Left lobe of liver (tissue), 2 donors: Measurements from ENCODE around the gene PLB1. TPM values are rescaled to one million over a fixed set of nuclear protein-coding genes. Genes with fewer than 3 reads are reported as not detected.

ENCODE experiments used
- ATAC-seq: fragments of 200-7000 bp; cut with Tn5 transposase; one replicate; pipeline ENCODE4 v1.9.1; 2020; ENCODE audit warnings: mild to moderate bottlenecking, moderate library complexity
- DNase-seq: peaks from one replicate; pipeline ENCODE4 v3.0.0-alpha.2; 2020; ENCODE audit warnings: low spot score
- total RNA-seq: library from RNA; stranded (reverse); gene quantifications from one replicate; pipeline ENCODE4 v1.2.1, GENCODE V29; 2021
- donor health status: DM: no; HTN: no; CAD: no; lungs with moderate emphysema.
- donor health status: DM: no; HTN: yes; CAD: no.

The PLB1 gene
- total RNA-seq, 1 donor from 2014 or later = 0.45 TPM

DNA sequence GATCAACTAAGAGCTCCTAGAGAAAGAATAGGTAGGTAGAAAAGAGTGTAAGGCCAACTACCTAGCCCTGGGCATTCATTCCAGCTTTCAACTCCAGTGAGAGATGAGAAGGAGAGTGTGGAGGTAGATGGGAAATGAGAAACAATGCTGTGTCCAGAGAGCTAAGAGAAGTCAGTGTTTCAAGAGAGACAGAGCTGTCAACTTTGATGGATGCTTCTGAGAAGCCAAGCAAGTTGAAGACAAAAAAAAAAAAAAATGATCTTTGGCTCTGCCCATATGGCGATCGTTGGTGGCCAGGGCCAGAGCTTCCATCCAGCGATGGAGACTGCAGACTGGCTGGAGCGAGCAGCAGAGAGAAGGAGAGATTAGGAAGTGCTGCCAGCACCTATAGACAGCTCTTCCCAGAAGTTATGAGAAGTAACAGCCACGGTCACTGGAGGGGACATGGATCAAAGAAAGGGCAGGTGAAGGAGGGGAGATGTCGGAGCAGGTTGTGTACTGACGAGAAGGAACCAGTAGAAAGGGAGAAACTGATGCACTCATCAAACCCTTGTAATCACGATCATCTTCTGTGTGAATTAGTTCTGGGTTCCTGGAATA, 143.3 kb downstream of the PLB1 start:
- no peak for ATAC-seq
- DNase-seq = no peak

DNA sequence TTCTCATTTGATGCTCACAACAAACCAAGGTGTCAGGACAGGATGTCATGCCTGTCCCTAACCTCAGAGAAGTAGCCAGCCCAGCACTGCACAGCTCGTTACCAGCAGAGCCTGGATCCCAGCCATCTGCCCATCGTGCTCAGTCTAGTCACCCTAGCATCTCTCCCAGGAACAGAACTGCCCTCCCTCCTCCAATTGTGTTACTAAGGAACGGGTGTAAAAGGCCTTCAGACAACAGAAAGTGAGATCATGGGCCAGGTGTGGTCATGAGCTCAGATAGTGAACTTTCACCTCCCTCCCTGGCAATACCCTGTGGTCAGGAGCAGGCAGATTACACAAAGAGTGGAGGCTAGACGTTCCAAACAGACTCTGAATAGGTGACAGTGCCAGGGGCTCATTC, 144.0 kb downstream of the PLB1 start:
- DNase-seq (peak; percentile 86), ATAC-seq (peak; percentile 90)

DNA sequence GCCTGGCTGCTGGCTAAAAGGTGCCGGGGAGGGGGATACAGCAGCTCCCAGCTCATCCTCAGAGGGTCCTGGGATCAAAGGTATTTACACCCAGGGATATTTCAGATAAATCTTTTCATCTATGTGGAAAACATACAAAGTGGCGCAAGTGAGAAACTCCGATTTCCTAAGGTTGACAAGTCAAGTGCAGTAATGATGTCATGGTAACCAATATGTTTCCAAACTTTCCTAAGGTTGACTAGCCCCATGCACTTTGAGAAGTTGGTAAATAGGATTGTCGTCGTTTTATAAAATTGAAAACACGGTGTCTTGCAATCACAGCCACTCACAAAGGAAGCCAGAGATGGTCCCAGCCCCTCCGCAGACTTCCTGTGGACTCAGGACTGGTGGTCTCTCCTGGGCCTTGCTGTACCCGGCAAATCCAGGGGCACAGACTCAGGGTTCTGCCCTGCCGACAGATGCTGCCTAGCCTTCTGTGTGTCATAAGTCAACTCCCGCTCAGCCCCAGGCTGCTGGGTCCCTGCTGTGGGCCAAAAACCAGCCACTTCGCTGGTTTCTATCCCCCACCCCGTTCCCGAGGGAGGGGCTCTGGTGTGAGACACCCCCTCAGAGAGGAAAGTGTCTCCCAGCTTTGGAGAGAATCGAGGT, 144.5 kb downstream of the PLB1 start:
- ATAC-seq (no peak), DNase-seq (no peak)

DNA sequence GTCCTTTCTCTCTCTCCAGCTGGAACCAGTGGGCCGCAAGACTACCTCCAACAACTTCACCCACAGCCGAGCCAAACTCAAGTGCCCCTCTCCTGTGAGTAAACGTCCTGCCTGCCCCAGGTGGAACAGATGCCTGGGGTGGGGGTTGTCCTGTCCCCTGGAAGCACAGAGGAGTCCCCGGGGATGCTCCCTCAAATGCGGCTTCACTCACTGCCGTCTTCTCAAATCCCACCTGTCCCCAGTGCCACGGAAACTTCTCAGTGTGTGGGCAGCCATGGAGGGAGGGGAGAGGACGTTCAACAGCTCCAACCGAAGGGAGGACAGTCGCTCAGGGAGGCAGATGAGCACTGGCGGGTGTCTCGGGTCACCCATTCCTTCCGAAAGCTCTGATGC, 145.0 kb downstream of the PLB1 start:
- DNase-seq (no peak), ATAC-seq (no peak)

DNA sequence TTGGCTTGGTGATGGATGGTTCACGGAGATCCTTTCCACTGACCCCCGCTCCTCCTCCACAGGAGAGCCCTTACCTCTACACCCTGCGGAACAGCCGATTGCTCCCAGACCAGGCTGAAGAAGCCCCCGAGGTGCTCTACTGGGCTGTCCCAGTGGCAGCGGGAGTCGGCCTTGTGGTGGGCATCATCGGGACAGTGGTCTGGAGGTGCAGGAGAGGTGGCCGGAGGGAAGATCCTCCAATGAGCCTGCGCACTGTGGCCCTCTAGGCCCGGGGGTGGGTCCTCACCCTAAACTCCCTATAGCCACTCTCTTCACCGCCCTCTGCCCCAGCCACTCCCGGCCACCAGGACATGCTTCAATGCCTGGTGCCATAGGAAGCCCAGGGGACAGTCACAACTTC, 146.9 kb downstream of the PLB1 start:
- DNase-seq = no peak
- ATAC-seq = no peak

DNA sequence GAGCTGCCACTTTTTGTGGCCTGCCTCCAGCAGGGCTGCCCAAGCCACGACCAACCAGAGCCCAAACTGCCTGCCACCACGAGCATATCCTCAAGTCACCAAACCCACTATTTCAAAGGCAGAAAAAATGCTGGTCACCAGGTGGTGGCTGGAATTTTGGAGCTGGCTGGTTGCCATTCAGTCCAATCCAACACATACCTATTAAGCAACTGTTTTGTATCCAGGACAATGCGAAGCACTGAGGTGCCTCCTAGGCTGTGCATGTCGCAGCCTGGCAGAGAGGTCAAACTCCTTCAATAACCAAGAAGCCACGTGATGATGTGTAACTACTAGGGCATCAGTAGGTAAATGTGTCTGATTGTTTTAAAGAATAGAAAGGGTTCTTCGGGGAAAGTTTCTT, 147.5 kb downstream of the PLB1 start:
- ATAC-seq (peak; percentile 59), DNase-seq (peak; percentile 68)

DNA sequence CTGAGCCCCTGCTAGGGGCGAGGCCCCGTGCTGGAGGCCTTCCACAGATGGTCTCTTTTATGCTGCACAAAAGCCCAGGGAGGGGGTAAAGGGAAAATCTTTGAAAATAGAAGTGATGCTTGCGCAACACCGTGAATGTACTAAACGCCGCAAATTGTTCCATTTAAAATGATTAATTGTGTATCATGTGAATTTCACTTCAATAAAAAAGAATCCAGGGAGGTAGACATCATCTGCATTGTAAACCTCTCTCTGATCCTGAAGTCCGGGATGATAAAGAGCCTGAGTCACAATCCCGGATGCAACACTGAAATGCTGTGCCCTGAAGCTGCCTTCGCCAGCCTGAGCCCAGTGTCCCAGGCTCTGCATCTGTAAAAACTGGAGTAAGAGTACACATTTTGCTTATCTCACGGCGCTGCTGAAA, 148.1 kb downstream of the PLB1 start:
- no peak for ATAC-seq
- no peak for DNase-seq

DNA sequence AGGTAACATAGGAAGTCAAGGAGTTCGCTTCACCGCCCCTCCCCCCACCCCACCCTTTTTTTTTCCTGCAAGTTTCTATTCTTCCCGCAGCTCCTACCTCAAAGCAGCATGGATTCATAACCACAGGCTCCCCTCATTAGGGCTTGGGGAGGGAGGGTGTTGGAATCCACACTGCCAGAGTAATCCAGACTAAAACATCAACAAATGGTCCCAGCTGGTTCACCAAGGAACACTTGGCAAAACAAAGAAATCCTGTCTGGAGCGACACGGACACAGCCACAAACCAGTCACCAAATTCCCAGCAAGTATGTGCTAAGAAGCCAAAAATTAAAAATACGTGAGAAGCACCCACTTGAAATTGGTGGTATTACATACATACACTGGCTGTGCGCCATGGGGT, 148.9 kb downstream of the PLB1 start:
- ATAC-seq = no peak
- DNase-seq = no peak

DNA sequence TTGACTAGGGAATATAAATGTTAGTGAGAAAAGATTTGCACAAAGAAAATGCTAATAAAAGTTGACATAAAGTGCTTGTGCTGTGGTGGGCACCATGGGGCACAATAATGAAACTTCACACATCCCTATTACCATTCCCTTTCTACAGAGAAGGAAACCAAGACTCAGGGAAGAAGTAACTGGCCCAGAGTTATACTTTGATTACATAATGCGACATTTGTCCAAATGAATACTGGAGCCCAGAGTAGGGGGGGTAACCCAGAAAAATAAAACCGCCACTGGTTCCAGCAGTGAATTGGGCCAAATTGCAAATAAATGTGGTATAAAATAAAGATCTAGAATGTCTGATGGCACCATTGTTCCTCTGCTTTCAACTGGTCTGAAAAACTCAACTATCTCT, 149.7 kb downstream of the PLB1 start:
- ATAC-seq = no peak
- no peak for DNase-seq

DNA sequence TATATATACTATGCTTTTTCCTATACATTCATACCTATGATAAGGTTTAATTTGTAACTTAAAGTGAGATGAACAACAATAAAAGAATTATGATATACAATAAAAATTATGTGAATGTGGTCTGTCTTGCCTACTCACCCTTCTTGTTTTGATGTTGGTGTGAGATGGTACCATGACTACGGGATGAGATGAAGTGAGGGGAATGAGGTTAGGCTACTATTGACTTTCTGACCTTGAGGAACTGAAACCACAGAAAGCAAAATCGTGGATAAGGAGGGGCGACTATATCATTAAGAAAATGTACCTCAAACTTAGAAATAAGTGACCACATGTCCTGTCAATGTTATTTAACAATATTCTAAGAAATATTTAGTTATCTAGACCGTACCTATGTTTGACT, 151.8 kb downstream of the PLB1 start:
- ATAC-seq (no peak), DNase-seq (no peak)

DNA sequence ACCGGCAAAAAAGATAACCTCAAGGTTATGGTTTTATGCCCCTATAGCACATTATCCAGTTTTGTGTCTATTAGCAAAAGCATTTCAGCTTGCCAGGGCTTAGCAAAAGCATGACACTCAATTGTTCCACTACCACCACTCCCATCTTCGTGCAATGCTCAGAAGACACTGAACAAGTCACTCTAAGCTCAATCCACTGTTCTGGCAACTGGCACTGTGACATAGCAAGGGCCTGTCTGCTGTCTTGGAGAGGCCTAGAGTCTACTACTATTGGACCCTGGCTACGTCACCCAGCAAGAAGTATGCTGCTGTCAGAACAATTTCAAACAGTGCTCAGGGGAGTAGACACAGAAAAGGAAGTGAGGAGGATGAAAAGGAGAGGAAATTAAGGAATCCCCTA, 152.3 kb downstream of the PLB1 start:
- DNase-seq (no peak), ATAC-seq (no peak)

DNA sequence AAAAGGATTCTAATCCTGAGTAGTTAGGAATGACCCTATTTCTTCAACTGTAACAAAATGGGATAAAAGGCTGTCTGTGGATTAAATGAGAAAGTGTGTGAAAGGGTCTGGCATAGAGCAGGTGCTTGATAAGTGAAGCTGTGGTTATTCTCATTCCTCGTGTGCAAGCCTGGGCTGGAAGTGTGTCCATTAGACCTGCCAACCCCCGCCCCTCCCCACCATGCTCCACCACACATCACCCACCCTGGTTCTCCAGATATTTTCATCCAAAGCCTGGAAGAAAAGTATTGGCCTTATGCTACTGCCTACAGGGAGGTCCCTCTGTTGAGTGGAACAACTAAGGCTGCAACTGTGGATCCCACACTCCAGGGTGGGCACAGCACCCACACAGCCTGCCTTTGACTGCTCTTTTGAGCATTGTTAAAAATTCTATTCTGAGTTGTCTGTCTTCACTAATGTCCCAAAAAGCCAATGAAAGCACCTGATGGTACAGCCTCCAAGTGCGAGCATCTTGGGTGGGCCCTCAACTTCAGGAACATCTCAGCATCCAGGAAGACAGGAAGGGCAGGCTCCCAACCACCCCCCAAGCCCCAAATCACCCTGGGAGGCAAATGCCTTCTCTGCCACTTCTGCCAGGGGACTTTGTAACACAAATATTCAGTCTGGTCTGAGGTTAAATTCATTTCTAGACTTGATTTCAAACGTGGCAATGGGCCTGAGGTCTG, 153.0 kb downstream of the PLB1 start:
- ATAC-seq (no peak), DNase-seq (no peak)

DNA sequence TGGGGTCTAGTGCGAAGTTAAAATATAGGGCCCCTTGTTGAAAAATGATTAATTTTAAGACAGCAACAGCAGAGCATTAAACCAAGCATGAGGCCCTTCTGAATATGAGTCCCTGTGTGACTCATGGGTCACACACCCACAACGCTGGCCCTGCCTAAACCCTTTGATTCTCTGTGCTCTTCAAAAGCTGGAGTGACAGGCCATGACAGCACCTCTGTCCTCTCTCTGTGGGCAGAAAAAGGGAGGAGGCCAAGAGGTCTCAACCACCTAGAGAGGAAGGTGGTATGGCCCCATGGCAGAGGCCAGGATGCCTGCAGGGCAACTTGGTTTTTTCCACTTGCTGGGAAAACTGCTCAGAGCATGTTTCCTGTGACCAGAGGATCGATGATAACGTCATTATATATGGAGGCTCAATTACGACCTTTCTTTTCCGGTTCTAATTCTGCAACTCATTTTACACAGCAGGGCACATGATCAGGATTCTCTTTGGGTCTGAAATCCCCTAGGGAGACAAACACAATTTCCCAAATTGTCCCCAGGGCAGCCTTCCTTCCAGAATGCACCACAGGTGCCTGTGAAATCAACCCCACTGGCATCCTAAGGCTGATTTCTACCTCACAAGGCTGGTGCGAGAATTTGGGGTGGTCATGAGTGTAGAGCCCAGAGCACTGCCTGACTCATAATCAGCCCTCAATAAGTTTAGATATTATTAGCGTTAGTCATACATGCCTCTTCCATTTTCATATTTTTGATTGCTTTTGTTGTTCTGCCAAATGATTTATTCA, 153.8 kb downstream of the PLB1 start:
- no peak for ATAC-seq
- DNase-seq = no peak

DNA sequence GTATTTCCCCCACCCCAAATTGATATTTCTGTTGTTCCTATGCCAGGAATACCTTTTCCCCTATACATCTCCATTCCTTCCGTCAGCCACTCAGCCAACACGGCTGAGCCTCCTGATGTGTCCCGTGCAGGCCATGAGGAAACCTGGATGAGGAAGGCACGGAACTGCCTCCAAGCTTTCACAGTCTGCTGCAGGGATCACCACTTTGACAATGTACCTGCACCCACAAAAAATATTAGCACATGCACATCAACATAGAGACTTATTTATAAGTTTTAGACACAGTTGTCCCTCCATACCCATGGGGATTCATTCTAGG, 154.4 kb downstream of the PLB1 start:
- DNase-seq = no peak
- no peak for ATAC-seq

DNA sequence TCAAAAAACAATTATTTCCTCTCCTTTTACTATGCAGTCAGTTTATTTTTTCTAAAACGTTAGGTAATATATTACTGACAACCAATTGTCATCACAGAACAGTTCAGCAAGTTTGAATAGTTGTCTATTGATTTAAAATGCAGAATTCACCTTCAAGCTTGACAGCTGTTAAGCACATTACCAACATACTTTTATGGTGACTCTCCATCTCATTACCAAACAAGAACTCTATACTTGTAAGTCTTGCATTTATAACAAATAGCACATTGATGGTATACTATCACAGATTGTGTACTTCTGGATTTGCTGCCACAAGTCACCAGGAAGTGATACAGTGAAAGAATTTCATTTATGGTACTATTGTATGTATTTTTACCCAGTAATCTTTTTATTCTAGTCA, 156.4 kb downstream of the PLB1 start:
- no peak for ATAC-seq
- no peak for DNase-seq

DNA sequence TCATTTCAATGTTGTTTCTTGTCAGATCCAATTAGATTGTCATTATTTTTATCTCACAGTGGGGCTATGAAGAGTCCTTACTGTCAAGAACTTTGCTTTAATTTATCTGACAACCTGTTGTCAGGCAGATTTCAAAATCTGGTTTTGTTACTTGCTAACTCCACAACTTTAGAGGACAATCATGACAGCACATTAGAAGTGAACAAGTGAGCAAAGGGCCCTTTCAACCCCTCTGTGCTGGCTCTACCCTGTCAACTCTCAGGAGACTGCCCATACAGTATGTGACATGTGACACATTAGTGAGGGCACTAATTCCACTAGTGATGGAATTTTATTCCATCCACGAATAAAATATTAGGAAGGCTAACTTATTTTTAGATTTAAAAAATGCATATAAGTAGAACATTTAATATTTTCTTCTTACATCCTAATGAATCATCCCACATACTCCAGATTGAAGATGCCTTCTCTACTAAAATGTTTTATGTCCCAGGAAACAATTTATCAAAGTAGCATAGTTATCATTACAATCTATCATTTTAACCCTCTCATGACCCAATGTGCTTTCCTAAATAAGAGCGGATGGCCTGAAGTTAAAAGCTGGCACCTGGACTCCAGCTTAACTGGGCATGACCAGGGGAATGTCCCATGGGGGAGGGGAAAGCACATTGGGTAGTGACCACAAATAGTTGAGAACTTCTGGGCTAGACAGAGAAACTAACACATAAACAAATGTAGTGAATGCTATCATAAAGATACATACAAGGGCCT, 158.2 kb downstream of the PLB1 start:
- no peak for DNase-seq

DNA sequence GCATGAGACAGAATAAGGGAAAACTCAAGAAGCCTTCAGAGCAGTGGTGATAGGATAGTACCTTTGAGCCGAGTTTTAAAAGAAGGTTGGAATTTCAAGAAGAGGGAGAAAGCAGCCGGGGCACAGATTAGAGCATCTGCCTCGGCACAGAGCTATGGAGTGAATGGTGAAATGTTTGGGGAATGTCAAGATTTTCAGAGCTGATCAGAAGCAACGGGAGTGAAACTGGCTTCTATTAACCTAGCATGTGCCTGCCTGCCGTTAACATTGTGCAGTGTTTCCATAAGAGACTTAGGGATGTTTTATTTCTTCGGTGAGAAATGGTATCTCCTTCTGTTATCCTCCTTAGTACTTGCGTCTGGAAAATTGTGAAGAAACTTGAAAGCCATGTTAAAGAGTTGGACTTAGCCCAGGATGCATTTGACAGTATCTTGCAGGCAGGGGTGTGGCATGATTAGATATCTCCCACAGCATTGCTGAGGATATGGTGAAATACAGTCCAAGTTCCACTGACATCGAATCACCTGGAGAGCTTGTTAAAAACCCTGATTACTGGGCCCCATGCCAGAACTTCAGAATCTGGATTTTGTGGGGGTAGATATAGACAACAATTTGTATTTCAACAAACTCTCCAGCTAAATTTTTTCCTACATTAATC, 158.9 kb downstream of the PLB1 start:
- peak; percentile 59 for DNase-seq
- peak; percentile 89 for ATAC-seq

More for the DNA sequence above, 158.2 kb downstream of the PLB1 start:
- ATAC-seq = no peak

DNA sequence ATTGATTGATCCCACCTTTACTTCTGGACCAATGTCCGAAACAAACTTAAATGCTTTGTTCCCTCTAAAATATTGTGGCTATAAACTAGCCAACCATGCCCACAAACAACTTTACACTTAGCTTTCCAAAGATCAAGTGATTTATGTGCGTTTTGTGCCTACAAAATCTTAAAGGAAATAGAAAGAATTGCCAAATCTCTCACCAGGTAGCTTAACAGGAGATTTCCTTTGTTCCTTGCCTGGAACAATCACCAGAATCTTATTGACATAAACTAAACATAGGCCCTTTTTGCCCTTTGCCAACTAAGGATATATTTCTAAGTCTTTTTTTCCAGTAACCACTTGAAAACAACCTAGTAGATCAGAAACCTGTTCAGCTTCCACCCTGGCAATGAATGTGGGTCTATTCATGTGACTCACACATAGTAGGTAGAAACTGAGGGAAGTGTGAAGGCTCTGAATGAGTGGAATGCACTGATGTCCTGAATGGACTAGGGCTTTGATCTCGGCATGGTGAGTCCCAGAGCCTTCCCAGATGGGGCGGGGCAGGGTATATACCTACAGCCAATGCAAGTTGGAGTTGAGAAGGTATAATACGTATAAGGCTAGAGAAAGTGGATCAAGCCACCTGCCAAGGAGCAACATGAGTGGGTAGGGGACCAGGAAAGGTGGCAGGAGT, 161.2 kb downstream of the PLB1 start:
- DNase-seq (no peak), ATAC-seq (no peak)

DNA sequence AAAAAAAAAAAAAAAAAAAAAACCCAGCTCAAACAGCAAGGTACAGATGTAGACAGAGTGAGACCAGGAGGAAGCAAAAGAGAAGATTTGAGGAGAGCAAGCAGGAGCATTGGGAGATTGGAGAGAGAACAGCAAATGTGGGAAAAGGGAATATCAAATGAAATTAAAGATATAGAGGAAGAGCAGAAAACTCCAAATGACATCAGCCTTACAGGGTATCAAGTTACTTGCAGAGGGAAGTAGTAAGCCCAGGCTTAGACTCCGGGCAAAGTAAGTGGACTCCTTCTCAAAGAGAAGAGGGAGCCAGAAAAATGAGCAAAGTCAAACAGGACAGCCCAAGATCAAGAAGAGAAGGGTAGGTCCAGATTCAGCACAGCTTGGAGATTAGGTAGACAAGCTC, 162.5 kb downstream of the PLB1 start:
- ATAC-seq (no peak), DNase-seq (no peak)

DNA sequence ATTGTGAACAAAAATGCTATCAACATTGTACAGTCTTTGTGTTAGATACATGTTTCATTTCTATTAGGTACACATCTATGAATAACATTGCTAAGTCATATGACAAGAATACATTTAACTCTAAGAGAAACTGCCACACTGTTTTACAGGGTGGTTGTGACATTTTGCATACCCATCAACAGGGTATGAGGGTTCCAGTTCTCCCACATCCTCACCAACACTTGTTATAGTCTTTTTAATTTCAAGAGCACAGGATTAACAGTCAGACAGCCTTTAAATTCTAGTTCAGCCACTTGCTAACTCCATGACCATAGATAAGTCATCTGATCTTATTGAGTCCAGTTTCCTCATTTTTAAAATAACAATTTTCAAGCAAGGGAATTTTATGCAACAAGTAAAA, 163.3 kb downstream of the PLB1 start:
- DNase-seq = no peak

More for the DNA sequence above, 163.3 kb downstream of the PLB1 start:
- ATAC-seq = no peak
